ENCODE measurements around the gene IFNA8.
"Not testable (repeated sequence)": the region's sequence is repeated elsewhere in the genome, so short reads cannot be mapped to it uniquely, and the experiment has no call there.

IFNA8 gene

GRCh38 chr9:21408817-21409216, at the start of gene IFNA8:
Gene IFNA8 (plus strand): TSS chr9:21409117. CDS start chr9:21409177, 60 bp downstream.
- no peak for DNase-seq

GRCh38 chr9:21362287-21362686, 46.6 kb upstream of the IFNA8 start:
- DNase-seq = no peak

- not testable (repeated sequence) for DNase-seq
These were observed 41.7 kb upstream of the IFNA8 start for GRCh38 chr9:21367169-21367568.

GRCh38 chr9:21367957-21368356, 41.0 kb upstream of the IFNA8 start, which contains the start of gene IFNA13:
Gene IFNA13 (minus strand): TSS chr9:21368057. CDS start chr9:21368010, 47 bp downstream.
- no peak for DNase-seq

- DNase-seq = not testable (repeated sequence)
These were observed 37.5 kb upstream of the IFNA8 start for GRCh38 chr9:21371467-21371866.

GRCh38 chr9:21381448-21382339, 27.2 kb upstream of the IFNA8 start:
- peak; percentile 84 to 89 for DNase-seq

GRCh38 chr9:21383627-21384026, 25.3 kb upstream of the IFNA8 start:
- no peak for DNase-seq

- peak; percentile 9 to 29 for DNase-seq
These were observed 23.7 kb upstream of the IFNA8 start, which contains the start of gene IFNA2 for GRCh38 chr9:21385131-21385670. Gene IFNA2 (minus strand): TSS chr9:21385398. CDS start chr9:21385329, 69 bp downstream.

GRCh38 chr9:21392270-21392669, 16.6 kb upstream of the IFNA8 start:
- DNase-seq = no peak

GRCh38 chr9:21395778-21396717, 12.9 kb upstream of the IFNA8 start:
- DNase-seq = peak in 1 of 2 donors; percentile 55

GRCh38 chr9:21398955-21399489, 9.9 kb upstream of the IFNA8 start:
- DNase-seq = no peak

- no peak for DNase-seq
These were observed 9.0 kb upstream of the IFNA8 start for GRCh38 chr9:21399956-21400355.

GRCh38 chr9:21402386-21403251, 6.3 kb upstream of the IFNA8 start:
- no peak for DNase-seq

GRCh38 chr9:21404146-21404545, 4.8 kb upstream of the IFNA8 start:
- no peak for DNase-seq

- DNase-seq = peak in 1 of 2 donors; percentile 24
These were observed 3.2 kb downstream of the IFNA8 start for GRCh38 chr9:21412107-21412506.

GRCh38 chr9:21413151-21413550, 4.2 kb downstream of the IFNA8 start:
- DNase-seq = peak; percentile 56 to 84

GRCh38 chr9:21413624-21414023, 4.7 kb downstream of the IFNA8 start:
- peak in 1 of 2 donors; percentile 38 for DNase-seq

GRCh38 chr9:21414220-21414940, 5.5 kb downstream of the IFNA8 start:
- no peak for DNase-seq

- no peak for DNase-seq
These were observed 6.8 kb downstream of the IFNA8 start for GRCh38 chr9:21415493-21416267.

GRCh38 chr9:21428235-21428634, 19.3 kb downstream of the IFNA8 start:
- no peak for DNase-seq

All from inflammatory macrophage treated with lipopolysaccharide for 1 hour (primary cell).